Muscle layer of duodenum (tissue), 2 donors: ENCODE measurements around the gene PATJ.
A peak's percentile ranks its signal among the peaks of the same experiment; 100 is the strongest.
"Not testable (repeated sequence)": the region's sequence is repeated elsewhere in the genome, so short reads cannot be mapped to it uniquely, and the experiment has no call there.

Source experiments
- H3K27ac ChIP-seq: one replicate; pipeline ENCODE4 v1.7.0; 2013; ENCODE audit warnings: mild to moderate bottlenecking, low read length
- H3K27me3 ChIP-seq: one replicate; pipeline ENCODE4 v1.7.0; 2013; ENCODE audit warnings: low read depth, mild to moderate bottlenecking, control low read depth, low read length
- H3K36me3 ChIP-seq, 2 donors: one replicate each; pipeline ENCODE4 v1.7.0; 2013; ENCODE audit warnings: low read length in 2 of 2, control low read depth in 1 of 2, mild to moderate bottlenecking in 1 of 2; ENCODE audit not compliant: insufficient read depth in 2 of 2, control insufficient read depth in 1 of 2
- H3K4me1 ChIP-seq, 2 donors: one replicate each; pipeline ENCODE4 v1.7.0; 2013; ENCODE audit warnings: low read length in 2 of 2, mild to moderate bottlenecking in 2 of 2, control low read depth in 1 of 2, moderate library complexity in 1 of 2; ENCODE audit not compliant: insufficient read depth in 2 of 2, control insufficient read depth in 1 of 2
- H3K4me3 ChIP-seq, 2 donors: one replicate each; pipeline ENCODE4 v1.7.0; 2013; ENCODE audit warnings: low read length in 2 of 2, low read depth in 1 of 2, mild to moderate bottlenecking in 1 of 2
- H3K9me3 ChIP-seq, 2 donors: one replicate each; pipeline ENCODE4 v1.7.0; 2013; ENCODE audit warnings: low read length in 2 of 2, control low read depth in 1 of 2, mild to moderate bottlenecking in 1 of 2; ENCODE audit not compliant: control insufficient read depth in 1 of 2
- donor health status: healthy.

PATJ gene

GRCh38 chr1:62184336-62184735, 442.1 kb downstream of the PATJ start:
- H3K9me3 ChIP-seq, result no peaks in the 10 kb centered on the region
- no peaks in the 10 kb centered on the region for H3K27me3 ChIP-seq
- H3K36me3 ChIP-seq, result no peaks in the 10 kb centered on the region
- no peak overlapping the region for H3K27ac ChIP-seq
- no peaks in the 10 kb centered on the region for H3K4me1 ChIP-seq
- no peak overlapping the region for H3K4me3 ChIP-seq

- H3K4me3 ChIP-seq, H3K9me3 ChIP-seq, H3K36me3 ChIP-seq, H3K27ac ChIP-seq, H3K4me1 ChIP-seq, H3K27me3 ChIP-seq: not testable (repeated sequence)
These were observed 443.0 kb downstream of the PATJ start for GRCh38 chr1:62185233-62185632.

- H3K4me1 ChIP-seq, result no peaks in the 10 kb centered on the region
- no peaks in the 10 kb centered on the region for H3K36me3 ChIP-seq
- H3K27ac ChIP-seq, result no peak overlapping the region
- H3K9me3 ChIP-seq, result no peaks in the 10 kb centered on the region
- no peaks in the 10 kb centered on the region for H3K27me3 ChIP-seq
- H3K4me3 ChIP-seq, result no peak overlapping the region
These were observed 443.4 kb downstream of the PATJ start for GRCh38 chr1:62185677-62186076.

GRCh38 chr1:62187548-62187947, 445.3 kb downstream of the PATJ start:
- H3K27ac ChIP-seq, result no peak overlapping the region
- H3K27me3 ChIP-seq, result no peaks in the 10 kb centered on the region
- H3K9me3 ChIP-seq, result no peaks in the 10 kb centered on the region

GRCh38 chr1:62188111-62188510, 445.8 kb downstream of the PATJ start:
- H3K27me3 ChIP-seq, result no peaks in the 10 kb centered on the region
- H3K36me3 ChIP-seq, result no peaks in the 10 kb centered on the region
- H3K9me3 ChIP-seq, result no peaks in the 10 kb centered on the region
- H3K27ac ChIP-seq, result no peak overlapping the region
- H3K4me3 ChIP-seq, result no peak overlapping the region
- H3K4me1 ChIP-seq, result no peaks in the 10 kb centered on the region

More at GRCh38 chr1:62187548-62187947, 445.3 kb downstream of the PATJ start:
- no peaks in the 10 kb centered on the region for H3K36me3 ChIP-seq
- no peaks in the 10 kb centered on the region for H3K4me1 ChIP-seq
- no peak overlapping the region for H3K4me3 ChIP-seq

- H3K4me3 ChIP-seq, result peak within 1 kb of the TSS in 1 of 2 donors; percentile 8
- no peaks in the 10 kb centered on the region for H3K36me3 ChIP-seq
- H3K27ac ChIP-seq, result no peak within 1 kb of the TSS
- no peaks in the 10 kb centered on the region for H3K27me3 ChIP-seq
- H3K9me3 ChIP-seq, result no peaks in the 10 kb centered on the region
- peaks cover 0 to 4% of the 10 kb centered on the region in 2 donors for H3K4me1 ChIP-seq
These were observed 452.6 kb downstream of the PATJ start, which contains the start of gene L1TD1 for GRCh38 chr1:62194651-62195544. Gene L1TD1 (plus strand): TSS chr1:62194849. CDS start chr1:62206629, 11,780 bp downstream.

- Histone ChIP-seq H3K36me3 (no peaks in the 10 kb centered on the region), H3K27me3 (no peaks in the 10 kb centered on the region), H3K9me3 (no peaks in the 10 kb centered on the region), H3K4me3 (no peak overlapping the region), H3K4me1 (peaks cover 0 to 4% of the 10 kb centered on the region in 2 donors), H3K27ac (no peak overlapping the region)
These were observed 453.9 kb downstream of the PATJ start for GRCh38 chr1:62196086-62196690.

- Histone ChIP-seq H3K4me3 (no peak overlapping the region), H3K4me1 (peaks cover 0 to 4% of the 10 kb centered on the region in 2 donors), H3K27me3 (no peaks in the 10 kb centered on the region)
These were observed 455.9 kb downstream of the PATJ start for GRCh38 chr1:62198069-62198780.

GRCh38 chr1:62198781-62199125, 456.5 kb downstream of the PATJ start:
- no peak overlapping the region for H3K4me3 ChIP-seq
- H3K27ac ChIP-seq, result no peak overlapping the region
- peaks cover 0 to 4% of the 10 kb centered on the region in 2 donors for H3K4me1 ChIP-seq

More at GRCh38 chr1:62198069-62198780, 455.9 kb downstream of the PATJ start:
- no peaks in the 10 kb centered on the region for H3K36me3 ChIP-seq
- no peak overlapping the region for H3K27ac ChIP-seq
- H3K9me3 ChIP-seq, result no peaks in the 10 kb centered on the region

GRCh38 chr1:62207187-62207586, 464.9 kb downstream of the PATJ start:
- no peak overlapping the region for H3K4me3 ChIP-seq
- no peaks in the 10 kb centered on the region for H3K4me1 ChIP-seq
- no peak overlapping the region for H3K27ac ChIP-seq
- H3K9me3 ChIP-seq, result peaks cover 5 to 22% of the 10 kb centered on the region in 2 donors
- no peaks in the 10 kb centered on the region for H3K36me3 ChIP-seq
- H3K27me3 ChIP-seq, result no peaks in the 10 kb centered on the region

More at GRCh38 chr1:62198781-62199125, 456.5 kb downstream of the PATJ start:
- no peaks in the 10 kb centered on the region for H3K9me3 ChIP-seq
- no peaks in the 10 kb centered on the region for H3K36me3 ChIP-seq
- no peaks in the 10 kb centered on the region for H3K27me3 ChIP-seq

- Histone ChIP-seq H3K27ac (no peak overlapping the region), H3K4me1 (no peaks in the 10 kb centered on the region), H3K27me3 (no peaks in the 10 kb centered on the region), H3K9me3 (peaks cover 5 to 22% of the 10 kb centered on the region in 2 donors), H3K36me3 (no peaks in the 10 kb centered on the region), H3K4me3 (no peak overlapping the region)
These were observed 465.8 kb downstream of the PATJ start for GRCh38 chr1:62208087-62208486.
